Spleen (tissue), 7 donors: Measurements from ENCODE around the gene PRKG1.

Source experiments
- CTCF ChIP-seq, 11 experiments: fragments of 200-600 bp in 7 of 11; fragments of 450-650 bp in 4 of 11; sonication (generic) in 4 of 11; IDR thresholded peaks in 8 of 11; conservative IDR thresholded peaks in 3 of 11; 1 replicate in 7 of 11; 2 replicates in 4 of 11; pipeline versions ENCODE4 v1.4.0 to v1.8.0; 2016 to 2021; ENCODE audit warnings: antibody characterized with exemption in 11 of 11, inconsistent platforms in 4 of 11, mild to moderate bottlenecking in 1 of 11
- POLR2A ChIP-seq, 3 donors: fragments of 450-650 bp; IDR thresholded peaks; one replicate each; pipeline ENCODE4 v1.5.1; 2017; ENCODE audit warnings: antibody characterized with exemption in 3 of 3, mild to moderate bottlenecking in 1 of 3
- POLR2AphosphoS5 ChIP-seq, 3 donors: sonication (generic); formaldehyde crosslinking; IDR thresholded peaks; one replicate each; pipeline ENCODE4 v1.5.1; 2017; ENCODE audit warnings: antibody characterized with exemption in 3 of 3
- donor health status: DM: no; HTN: no; CAD: no; lungs with moderate emphysema.
- donor health status: DM: no; HTN: no; CAD: no.
- donor health status: DM: no; HTN: no; CAD: no.

- TF ChIP-seq CTCF (IDR thresholded peaks at IDR 0.05 in 8 of 11, conservative IDR thresholded peaks at IDR 0.05 in 3 of 11): no peak
- no peak for TF ChIP-seq POLR2A (IDR thresholded peaks at IDR 0.05)
- no peak for TF ChIP-seq POLR2AphosphoS5 (IDR thresholded peaks at IDR 0.05)
Measured at GRCh38 chr10:51063166-51063565, 11.1 kb upstream of the PRKG1 start.
